ENCODE results near the gene TUBA4B.
"Not testable (repeated sequence)": the region's sequence is repeated elsewhere in the genome, so short reads cannot be mapped to it uniquely, and the experiment has no call there.

The TUBA4B gene

DNA sequence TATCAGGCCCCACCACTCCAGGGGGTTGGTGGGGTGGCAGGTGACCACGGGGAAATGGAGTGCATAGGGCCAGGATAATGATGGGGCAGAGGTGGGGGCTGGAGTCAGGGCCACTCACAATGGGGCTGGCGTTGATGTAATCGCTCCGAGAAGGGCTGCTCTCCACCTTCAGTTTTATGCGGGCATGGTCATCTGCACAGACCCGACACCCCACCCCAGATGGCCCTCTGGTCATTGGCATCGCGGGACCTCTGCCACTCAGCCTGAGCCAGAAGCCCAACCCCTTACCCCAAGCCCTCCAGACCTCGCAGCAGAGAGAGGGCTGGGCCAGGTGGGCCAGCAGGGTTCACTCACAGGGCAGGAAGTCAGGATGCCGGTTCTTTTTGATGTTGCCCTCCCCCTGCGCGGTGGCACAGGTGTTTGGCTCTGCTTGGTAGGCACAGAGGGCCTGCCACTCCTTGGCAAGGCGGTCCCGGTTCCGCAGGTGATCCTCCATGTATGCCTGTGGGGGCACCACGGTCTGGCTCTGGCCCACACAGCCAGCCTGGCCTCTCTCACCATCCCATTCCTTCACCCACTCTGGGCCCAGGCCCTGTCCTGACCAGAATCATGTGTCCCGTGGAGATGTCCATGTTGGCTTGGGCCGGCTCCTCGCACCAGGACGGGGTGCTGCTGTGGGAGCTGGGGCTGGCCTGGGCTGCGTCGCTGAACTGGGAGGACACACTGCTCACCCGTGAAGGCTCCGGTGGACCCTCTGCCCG lies 43.8 kb downstream of the TUBA4B start:
- Mint-ChIP-seq H3K9me3 (no peaks in the 10 kb centered on the region), H3K36me3 (ENCODE audit: low read depth) (no peaks in the 10 kb centered on the region), H3K27me3 (peaks cover 17% of the 10 kb centered on the region), H3K27ac (no peak overlapping the region), H3K4me3 (no peak overlapping the region), H3K4me1 (ENCODE audit: low read depth) (peaks cover 27% of the 10 kb centered on the region)

DNA sequence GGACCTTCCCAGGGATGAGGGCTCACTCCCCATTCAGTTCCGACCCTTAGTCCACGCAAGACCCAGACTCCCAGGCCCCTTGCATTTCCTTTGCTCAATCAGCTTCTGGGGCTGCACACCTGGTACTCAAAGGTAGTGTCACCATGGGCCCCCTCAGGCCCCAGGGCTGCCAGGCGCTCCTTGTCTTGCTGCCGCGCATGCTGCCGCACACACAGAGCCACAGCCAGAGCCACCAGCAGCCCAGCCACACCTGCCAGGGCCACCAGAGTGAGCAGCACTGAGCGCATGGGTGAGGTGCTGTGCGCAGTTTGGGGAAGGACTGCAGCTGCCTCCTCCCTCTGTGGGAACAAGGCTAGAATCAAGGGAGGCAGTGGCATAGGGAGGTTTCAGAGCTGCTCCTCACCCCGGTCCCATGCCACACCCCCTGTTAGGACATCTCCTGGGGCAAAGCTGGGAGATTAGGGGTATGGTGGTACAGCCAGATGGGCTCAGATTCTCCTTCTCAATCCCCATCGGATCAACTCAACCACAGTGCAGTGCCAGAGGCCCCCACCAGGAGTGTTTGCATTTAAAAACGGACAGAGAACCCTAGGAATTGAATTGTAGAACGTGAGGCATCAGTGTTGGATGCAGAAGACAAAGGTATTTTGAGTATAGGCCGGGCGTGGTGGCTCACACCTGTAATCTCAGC lies 44.9 kb downstream of the TUBA4B start:
- H3K27me3 Mint-ChIP-seq, result peaks cover 22% of the 10 kb centered on the region
- no peak overlapping the region for H3K27ac Mint-ChIP-seq
- H3K36me3 Mint-ChIP-seq (ENCODE audit: low read depth), result no peaks in the 10 kb centered on the region
- H3K4me1 Mint-ChIP-seq (ENCODE audit: low read depth), result peaks cover 27% of the 10 kb centered on the region
- H3K4me3 Mint-ChIP-seq, result no peak overlapping the region
- H3K9me3 Mint-ChIP-seq, result no peaks in the 10 kb centered on the region

GRCh38 chr2:219298759-219299371 lies 45.8 kb downstream of the TUBA4B start:
- H3K4me3 Mint-ChIP-seq, result peak overlapping the region; percentile 57
- no peaks in the 10 kb centered on the region for H3K36me3 Mint-ChIP-seq (ENCODE audit: low read depth)
- no peak overlapping the region for H3K27ac Mint-ChIP-seq
- H3K4me1 Mint-ChIP-seq (ENCODE audit: low read depth), result peaks cover 27% of the 10 kb centered on the region
- peaks cover 28% of the 10 kb centered on the region for H3K27me3 Mint-ChIP-seq
- H3K9me3 Mint-ChIP-seq, result no peaks in the 10 kb centered on the region

DNA sequence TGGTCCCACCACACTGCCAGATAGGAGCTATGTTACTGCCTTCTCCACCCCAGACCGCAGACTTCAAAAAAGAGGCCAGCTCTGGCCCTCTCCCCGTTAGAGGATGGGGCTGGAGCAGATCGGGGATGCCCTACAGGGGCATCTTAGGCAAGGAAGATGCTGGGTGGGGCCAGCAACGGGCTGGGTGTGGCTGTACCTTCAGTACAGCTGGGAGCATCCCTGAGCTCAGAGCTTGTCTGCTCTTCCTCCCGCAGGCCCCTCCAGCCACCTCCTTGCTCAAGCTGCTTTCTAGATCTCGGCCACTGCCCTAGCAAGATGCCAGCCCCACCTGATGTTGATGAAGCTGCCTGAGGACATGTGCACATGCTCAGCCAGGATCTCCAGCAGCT lies 46.3 kb downstream of the TUBA4B start:
- H3K36me3 Mint-ChIP-seq (ENCODE audit: low read depth), result no peaks in the 10 kb centered on the region
- no peak overlapping the region for H3K27ac Mint-ChIP-seq
- H3K9me3 Mint-ChIP-seq, result no peaks in the 10 kb centered on the region
- H3K4me3 Mint-ChIP-seq, result peak overlapping the region; percentile 57
- peaks cover 22% of the 10 kb centered on the region for H3K4me1 Mint-ChIP-seq (ENCODE audit: low read depth)
- H3K27me3 Mint-ChIP-seq, result peaks cover 32% of the 10 kb centered on the region

DNA sequence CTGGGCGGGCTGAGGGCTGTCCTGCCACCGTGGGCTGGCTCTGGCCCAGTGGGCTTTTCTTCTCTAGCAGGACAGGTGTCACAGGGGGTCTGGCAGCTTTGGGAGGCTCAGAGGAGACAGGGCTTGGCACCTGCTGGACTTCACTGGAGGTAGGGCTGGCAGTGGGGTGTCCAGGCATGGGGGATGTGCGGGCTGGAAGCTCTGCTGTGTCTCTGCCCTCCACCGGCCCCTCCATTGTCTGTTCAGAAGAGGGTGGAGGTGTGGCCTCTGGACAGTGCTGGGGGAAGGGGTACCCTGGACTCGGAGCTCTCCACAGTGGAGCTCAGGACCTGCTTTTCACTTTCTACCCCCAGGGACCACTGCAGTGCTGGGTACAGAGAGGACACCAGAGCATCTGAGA lies 47.0 kb downstream of the TUBA4B start:
- Mint-ChIP-seq H3K27me3 (peaks cover 36% of the 10 kb centered on the region), H3K4me1 (ENCODE audit: low read depth) (peaks cover 19% of the 10 kb centered on the region), H3K36me3 (ENCODE audit: low read depth) (no peaks in the 10 kb centered on the region), H3K9me3 (no peaks in the 10 kb centered on the region), H3K4me3 (no peak overlapping the region), H3K27ac (no peak overlapping the region)

- Mint-ChIP-seq H3K36me3 (ENCODE audit: low read depth) (no peaks in the 10 kb centered on the region), H3K4me1 (ENCODE audit: low read depth) (peaks cover 6% of the 10 kb centered on the region), H3K27me3 (peaks cover 56% of the 10 kb centered on the region), H3K27ac (no peak overlapping the region), H3K4me3 (no peak overlapping the region), H3K9me3 (no peaks in the 10 kb centered on the region)
Observed at GRCh38 chr2:219302412-219302968, 49.4 kb downstream of the TUBA4B start.

GRCh38 chr2:219304223-219304622 lies 51.2 kb downstream of the TUBA4B start:
- H3K4me1 Mint-ChIP-seq (ENCODE audit: low read depth), result no peaks in the 10 kb centered on the region
- H3K9me3 Mint-ChIP-seq, result no peaks in the 10 kb centered on the region
- no peaks in the 10 kb centered on the region for H3K36me3 Mint-ChIP-seq (ENCODE audit: low read depth)
- H3K4me3 Mint-ChIP-seq, result no peak overlapping the region
- H3K27ac Mint-ChIP-seq, result no peak overlapping the region
- H3K27me3 Mint-ChIP-seq, result peaks cover 67% of the 10 kb centered on the region

- Mint-ChIP-seq H3K27me3 (peaks cover 70% of the 10 kb centered on the region), H3K4me3 (no peak overlapping the region), H3K36me3 (ENCODE audit: low read depth) (no peaks in the 10 kb centered on the region), H3K9me3 (no peaks in the 10 kb centered on the region), H3K27ac (no peak overlapping the region), H3K4me1 (ENCODE audit: low read depth) (no peaks in the 10 kb centered on the region)
Observed at GRCh38 chr2:219306047-219306446, 53.0 kb downstream of the TUBA4B start.

DNA sequence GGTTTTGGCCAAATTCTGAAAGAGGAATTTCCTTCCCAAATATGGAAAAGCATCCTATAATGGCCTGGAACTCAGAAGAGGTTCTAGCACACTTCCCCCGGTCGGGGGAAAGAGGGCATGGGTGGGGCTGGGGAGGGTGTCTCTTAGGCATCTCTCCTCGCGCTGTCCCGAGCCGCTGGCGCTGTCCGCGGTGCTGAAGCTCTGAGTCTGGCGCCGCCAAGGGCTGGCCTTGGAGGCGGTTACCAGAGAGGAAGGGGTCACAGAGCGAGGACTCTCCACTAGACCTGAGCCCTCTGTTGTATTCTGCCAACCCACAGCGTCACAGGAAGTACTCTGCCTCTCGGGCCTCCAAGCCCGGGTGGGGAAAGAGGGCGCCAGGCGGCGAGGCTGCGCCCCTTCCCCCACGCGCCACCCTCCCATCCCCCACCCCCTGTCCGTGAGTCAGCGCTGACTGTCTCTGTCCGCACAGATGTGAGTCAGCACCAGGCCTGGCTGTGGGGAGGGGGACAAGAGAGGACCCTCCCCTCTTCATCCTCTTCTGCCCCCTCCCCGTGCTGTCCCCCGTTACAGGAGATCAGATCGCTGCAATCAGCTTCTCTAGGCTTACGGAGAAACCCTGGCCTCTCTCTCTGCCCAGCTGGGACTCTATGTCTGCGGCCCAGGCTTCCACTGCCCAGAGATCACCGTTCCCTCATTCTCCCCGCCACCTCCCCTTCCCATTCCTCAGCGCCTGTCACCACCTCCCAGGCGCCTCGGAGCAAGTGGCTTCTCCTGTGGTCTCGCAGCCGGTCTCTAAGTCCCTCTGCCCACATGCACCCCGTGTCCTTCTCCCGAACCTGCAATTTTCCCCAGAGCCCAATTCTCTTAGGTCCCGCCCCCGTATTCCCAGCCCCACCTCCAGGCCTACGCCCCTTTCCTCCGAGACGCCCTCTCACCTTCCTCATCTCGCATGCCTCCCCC lies 55.4 kb downstream of the TUBA4B start:
- Mint-ChIP-seq H3K4me1 (ENCODE audit: low read depth) (no peaks in the 10 kb centered on the region), H3K9me3 (no peaks in the 10 kb centered on the region), H3K4me3 (peak overlapping the region; percentile 6), H3K27me3 (peaks cover 56% of the 10 kb centered on the region), H3K36me3 (ENCODE audit: low read depth) (no peaks in the 10 kb centered on the region), H3K27ac (no peak overlapping the region)

GRCh38 chr2:219309278-219309677 lies 56.2 kb downstream of the TUBA4B start, which contains the start of gene PTPRN:
Gene PTPRN (minus strand): TSS chr2:219309401. CDS start chr2:219309332, 69 bp downstream.
- Mint-ChIP-seq H3K27me3 (peaks cover 53% of the 10 kb centered on the region), H3K4me3 (peak within 1 kb of the TSS; percentile 6), H3K27ac (no peak within 1 kb of the TSS), H3K4me1 (ENCODE audit: low read depth) (no peaks in the 10 kb centered on the region), H3K36me3 (ENCODE audit: low read depth) (no peaks in the 10 kb centered on the region), H3K9me3 (no peaks in the 10 kb centered on the region)

- H3K9me3 Mint-ChIP-seq; H3K27ac Mint-ChIP-seq; H3K4me3 Mint-ChIP-seq; H3K36me3 Mint-ChIP-seq (ENCODE audit: low read depth); H3K4me1 Mint-ChIP-seq (ENCODE audit: low read depth): not testable (repeated sequence)
- peaks cover 30% of the 10 kb centered on the region for H3K27me3 Mint-ChIP-seq
Observed at GRCh38 chr2:219312683-219313263, 59.7 kb downstream of the TUBA4B start.

GRCh38 chr2:219314804-219315468 lies 61.9 kb downstream of the TUBA4B start:
- Mint-ChIP-seq H3K27me3 (peaks cover 15% of the 10 kb centered on the region), H3K36me3 (ENCODE audit: low read depth) (no peaks in the 10 kb centered on the region), H3K4me1 (ENCODE audit: low read depth) (no peaks in the 10 kb centered on the region), H3K4me3 (no peak overlapping the region), H3K9me3 (no peaks in the 10 kb centered on the region), H3K27ac (no peak overlapping the region)
